Ammon's horn (tissue), 1 donor: ENCODE measurements around the gene FBXO48.

Experiments
- DNase-seq: peaks from one replicate; pipeline ENCODE4 v3.0.0-alpha.2; 2016; ENCODE audit warnings: low spot score

Gene FBXO48

GRCh38 chr2:68435615-68436014 is 31.5 kb downstream of the FBXO48 start:
- DNase-seq: no peak

- DNase-seq: no peak
Observed at GRCh38 chr2:68434981-68435380, 32.1 kb downstream of the FBXO48 start.

- no peak for DNase-seq
Observed at GRCh38 chr2:68432696-68433658, 34.1 kb downstream of the FBXO48 start.

- no peak for DNase-seq
Observed at GRCh38 chr2:68431316-68431972, 35.6 kb downstream of the FBXO48 start.

GRCh38 chr2:68429311-68429826 is 37.7 kb downstream of the FBXO48 start:
- no peak for DNase-seq

GRCh38 chr2:68428746-68429145 is 38.3 kb downstream of the FBXO48 start:
- DNase-seq: no peak

- DNase-seq: no peak
Observed at GRCh38 chr2:68428126-68428525, 39.0 kb downstream of the FBXO48 start.

GRCh38 chr2:68426848-68427579 is 40.1 kb downstream of the FBXO48 start:
- DNase-seq: no peak

- DNase-seq: no peak
Observed at GRCh38 chr2:68426446-68426845, 40.6 kb downstream of the FBXO48 start.

- DNase-seq: no peak
Observed at GRCh38 chr2:68425503-68425902, 41.6 kb downstream of the FBXO48 start.

- DNase-seq: no peak
Observed at GRCh38 chr2:68423966-68424650, 43.0 kb downstream of the FBXO48 start.

GRCh38 chr2:68420254-68420910 is 46.7 kb downstream of the FBXO48 start:
- DNase-seq: no peak

GRCh38 chr2:68418855-68419254 is 48.2 kb downstream of the FBXO48 start:
- DNase-seq: no peak

GRCh38 chr2:68418419-68418818 is 48.7 kb downstream of the FBXO48 start:
- DNase-seq: peak; percentile 40

GRCh38 chr2:68417926-68418325 is 49.2 kb downstream of the FBXO48 start:
- no peak for DNase-seq

- DNase-seq: no peak
Observed at GRCh38 chr2:68416081-68416675, 50.9 kb downstream of the FBXO48 start.

GRCh38 chr2:68415521-68415920 is 51.6 kb downstream of the FBXO48 start:
- no peak for DNase-seq

- DNase-seq: no peak
Observed at GRCh38 chr2:68414876-68415275, 52.2 kb downstream of the FBXO48 start.

- no peak for DNase-seq
Observed at GRCh38 chr2:68414452-68414851, 52.6 kb downstream of the FBXO48 start.

- no peak for DNase-seq
Observed at GRCh38 chr2:68413466-68413865, 53.6 kb downstream of the FBXO48 start.
